Right lung (tissue), 5 donors: ENCODE data around the gene PPM1M. TPM values are rescaled to one million over a fixed set of nuclear protein-coding genes. Genes with fewer than 3 reads are reported as not detected.

Experiments used
- DNase-seq, 2 donors: peaks; one replicate each; pipeline ENCODE4 v3.0.0-alpha.2; 2013
- polyA plus RNA-seq, 5 donors: library from polyadenylated mRNA; unstranded; fragments of 120-200 nt; gene quantifications; one replicate each; pipeline versions ENCODE4 v1.2.1 to v1.2.3, GENCODE V29; 2013; ENCODE audit warnings: inconsistent platforms in 1 of 5, low replicate concordance in 1 of 5; ENCODE audit not compliant: insufficient read length in 5 of 5, insufficient read depth in 1 of 5

Gene PPM1M
- polyA plus RNA-seq, 5 donors = 28.7 to 33.6 (median 30.5) TPM

GRCh38 chr3:52293491-52294319 is 48.1 kb downstream of the PPM1M start:
- DNase-seq = no peak

GRCh38 chr3:52294320-52295150 is 49.0 kb downstream of the PPM1M start:
- no peak for DNase-seq

DNA sequence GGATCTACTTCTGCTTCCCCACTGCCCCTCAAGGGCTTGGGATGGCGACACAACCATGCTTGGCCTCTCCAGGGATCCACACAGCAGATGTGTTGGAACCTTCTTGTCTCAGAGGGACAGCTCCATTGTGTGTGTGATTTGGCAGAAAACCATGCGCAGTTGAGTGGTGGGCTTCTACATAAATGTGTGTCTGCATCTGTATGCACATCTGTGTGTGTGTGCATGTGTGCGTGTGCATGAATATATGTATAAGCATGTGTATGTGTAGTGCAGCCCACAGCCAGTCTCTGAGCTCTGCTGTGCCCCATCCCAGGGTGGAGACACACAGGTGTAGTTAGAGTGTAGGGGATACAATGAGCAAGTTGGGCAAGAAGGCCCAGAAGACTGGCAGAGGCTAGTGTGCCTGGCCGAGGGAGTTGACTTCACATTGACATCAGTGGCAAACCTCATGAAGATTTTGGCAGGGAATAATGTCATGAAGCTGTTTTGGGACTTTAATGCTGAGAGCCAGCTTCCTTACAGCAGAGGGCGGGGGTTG is 50.2 kb downstream of the PPM1M start:
- DNase-seq = no peak

DNA sequence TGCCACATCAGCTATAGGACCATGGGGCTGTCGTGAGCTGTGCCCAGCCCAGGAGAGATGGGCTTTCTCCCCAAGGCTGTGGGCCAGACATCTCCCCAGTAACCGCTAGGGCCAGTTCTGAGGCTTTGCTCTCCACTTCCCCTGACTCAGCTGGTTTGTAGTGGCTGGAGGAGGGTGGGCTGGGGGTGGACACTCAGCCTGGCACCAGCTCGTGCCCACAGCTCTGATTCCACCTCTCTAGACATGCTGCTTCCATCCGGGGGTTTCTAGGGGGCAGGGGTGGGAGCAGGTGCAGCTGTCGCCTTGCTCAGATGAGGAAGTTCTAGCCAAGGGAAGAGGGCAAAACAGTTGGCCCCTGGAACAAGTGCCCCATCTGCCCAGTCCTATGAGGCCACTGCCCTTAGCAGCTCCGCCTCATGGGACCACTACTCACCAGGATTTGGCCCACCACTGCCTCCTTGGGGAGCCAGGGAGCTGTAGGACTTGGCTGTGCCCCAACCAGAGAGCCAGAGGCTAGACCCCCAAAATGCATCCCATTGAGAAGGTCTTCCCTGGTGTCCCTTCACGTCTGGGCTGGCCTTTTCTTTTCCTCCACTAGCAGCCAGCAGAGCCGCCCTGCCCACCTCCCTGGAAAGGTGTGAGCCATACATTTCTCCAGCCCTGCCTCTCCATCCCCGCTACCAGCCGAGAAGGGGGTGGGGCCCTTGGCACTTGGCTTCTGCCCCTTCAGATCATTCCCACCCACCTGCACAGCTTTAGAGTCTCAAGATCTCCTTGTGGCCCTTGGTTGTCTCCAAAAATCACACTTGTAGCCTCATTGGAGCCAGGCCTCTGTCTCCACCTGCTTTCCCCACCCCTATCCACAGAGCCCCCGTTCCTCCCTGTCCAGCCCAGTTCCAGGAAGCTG is 51.9 kb downstream of the PPM1M start:
- no peak for DNase-seq

DNA sequence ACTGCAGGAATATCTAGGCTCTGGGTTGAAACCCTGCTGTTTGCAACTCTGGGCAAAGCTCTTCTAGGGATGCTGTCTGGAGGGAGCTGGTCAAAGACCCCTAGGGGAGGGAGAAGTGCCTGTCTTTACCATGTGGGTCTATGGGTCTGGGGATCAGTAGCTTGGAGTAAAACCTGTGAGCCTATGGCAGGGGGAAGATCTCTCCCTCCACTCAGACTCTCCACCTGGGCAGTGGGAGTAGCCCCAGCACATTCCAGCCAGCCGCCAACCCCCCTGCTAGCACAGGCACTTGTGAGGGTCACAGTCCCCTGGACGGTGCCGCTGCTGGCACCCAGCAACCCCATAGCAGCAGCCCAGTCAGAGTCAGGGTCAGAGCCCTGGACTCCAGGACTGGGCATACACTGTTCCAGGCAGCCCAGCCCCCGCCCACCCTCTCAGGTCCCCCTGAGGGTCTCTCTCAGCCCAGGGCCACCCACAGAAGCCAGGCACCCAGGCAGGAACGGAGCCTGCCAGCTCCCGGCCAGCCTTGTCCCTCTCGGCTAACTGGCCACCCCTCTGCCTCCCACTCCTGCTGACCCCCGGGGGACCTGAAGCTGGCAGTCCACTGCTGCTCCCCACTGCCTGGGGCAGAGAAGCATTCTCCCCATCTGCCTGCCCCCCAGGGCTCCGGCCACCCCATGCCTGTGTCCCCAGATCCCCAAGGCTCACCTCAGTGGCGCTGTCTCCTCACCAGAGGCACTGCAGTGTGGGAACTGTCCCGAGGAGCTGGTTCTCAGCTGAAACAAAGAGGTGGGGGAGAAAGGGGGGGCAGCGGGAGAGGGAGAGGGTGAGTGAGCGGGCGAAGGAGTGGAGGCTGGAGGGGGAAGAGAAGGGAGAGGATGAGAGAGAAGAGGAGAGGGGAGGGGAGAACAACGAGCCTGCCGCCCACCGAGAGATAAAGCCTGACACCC is 52.9 kb downstream of the PPM1M start:
- no peak for DNase-seq

- DNase-seq = no peak
Measured at GRCh38 chr3:52299247-52299878, 53.8 kb downstream of the PPM1M start.

Other genes with a start within 250 kb of the PPM1M start
- gene RPL29, start 249.9 kb upstream of the PPM1M start, polyA plus RNA-seq = 1,000 to 10,000 TPM; 1,885 to 2,503 (median 1,910) TPM
- gene DUSP7, start 189.2 kb upstream of the PPM1M start, polyA plus RNA-seq = 10 to 100 TPM; 17.4 to 24.2 (median 22.2) TPM
- gene POC1A, start 91.3 kb upstream of the PPM1M start, polyA plus RNA-seq = 10 to 100 TPM in 2 of 5 donors, 1 to 10 TPM in 3; 8.5 to 13.2 (median 9.8) TPM
- 10 to 100 TPM; 36.0 to 41.9 (median 39.3) TPM for gene ALAS1, start 47.6 kb upstream of the PPM1M start, polyA plus RNA-seq
- gene TLR9, start 20.1 kb upstream of the PPM1M start, polyA plus RNA-seq = under 1 TPM; 0.20 to 0.59 (median 0.31) TPM
- gene TWF2, start 6.6 kb upstream of the PPM1M start, polyA plus RNA-seq = 10 to 100 TPM; 25.5 to 45.0 (median 31.5) TPM
- gene WDR82, start 32.9 kb downstream of the PPM1M start, polyA plus RNA-seq = 100 to 1,000 TPM in 3 of 5 donors, 10 to 100 TPM in 2; 96.6 to 114 (median 106) TPM
- gene GLYCTK, start 42.1 kb downstream of the PPM1M start, polyA plus RNA-seq = 10 to 100 TPM in 3 of 5 donors, 1 to 10 TPM in 2; 7.8 to 11.6 (median 10.2) TPM
- 10 to 100 TPM in 3 of 5 donors, 1 to 10 TPM in 2; 7.2 to 12.4 (median 11.1) TPM for gene DNAH1, start 70.6 kb downstream of the PPM1M start, polyA plus RNA-seq
- gene BAP1, start 164.2 kb downstream of the PPM1M start, polyA plus RNA-seq = 10 to 100 TPM; 60.5 to 82.6 (median 76.1) TPM
- gene PHF7, start 164.9 kb downstream of the PPM1M start, polyA plus RNA-seq = 10 to 100 TPM in 1 of 5 donors, 1 to 10 TPM in 4; 8.1 to 10.6 (median 9.0) TPM
- 1 to 10 TPM; 4.3 to 8.2 (median 7.0) TPM for gene SEMA3G, start 199.3 kb downstream of the PPM1M start, polyA plus RNA-seq
- 10 to 100 TPM; 21.0 to 78.6 (median 31.2) TPM for gene TNNC1, start 208.3 kb downstream of the PPM1M start, polyA plus RNA-seq
- 100 to 1,000 TPM; 116 to 175 (median 146) TPM for gene NISCH, start 209.8 kb downstream of the PPM1M start, polyA plus RNA-seq
- 10 to 100 TPM; 40.9 to 60.8 (median 43.4) TPM for gene STAB1, start 249.6 kb downstream of the PPM1M start, polyA plus RNA-seq